ENCODE data around the gene VPS37C.

- no peak for TF ChIP-seq CTCF (IDR thresholded peaks at IDR 0.05; ENCODE audit: low read depth, low read length)
- TF ChIP-seq EZH2phosphoT487 (IDR thresholded peaks at IDR 0.05; ENCODE audit: low read depth): no peak
These were observed 18.8 kb downstream of the VPS37C start for GRCh38 chr11:61142424-61142823.

Measured in OCI-LY3 (cell line).